MM.1S (cell line): ENCODE measurements around the gene CCDC6.

ENCODE experiments used
- DNase-seq: peaks from one replicate; pipeline ENCODE4 v3.0.0-alpha.2; 2015
- H2AFZ ChIP-seq: fragments of 300-600 bp; sonication (generic); 2 replicates; pipeline ENCODE4 v1.6.0; 2016; ENCODE audit warnings: antibody characterized with exemption, low read length
- H3F3A ChIP-seq: fragments of 300-600 bp; sonication (generic); 2 replicates; pipeline ENCODE4 v1.6.1; 2016; ENCODE audit warnings: mild to moderate bottlenecking, antibody characterized with exemption, low read length, moderate library complexity, mixed read lengths; ENCODE audit not compliant: insufficient read depth
- H3K27ac ChIP-seq: fragments of 300-600 bp; sonication (generic); 2 replicates; pipeline ENCODE4 v1.5.1; 2016; ENCODE audit warnings: mild to moderate bottlenecking, low read length
- H3K27me3 ChIP-seq: fragments of 300-600 bp; sonication (generic); replicated peaks from 2 replicates; pipeline ENCODE4 v1.6.0; 2016; ENCODE audit warnings: low read length; ENCODE audit not compliant: insufficient read depth
- H3K36me3 ChIP-seq: fragments of 300-600 bp; sonication (generic); replicated peaks from 2 replicates; pipeline ENCODE4 v1.6.1; 2016; ENCODE audit warnings: mild to moderate bottlenecking, low read length, mixed read lengths; ENCODE audit not compliant: insufficient read depth
- H3K4me1 ChIP-seq: fragments of 300-600 bp; sonication (generic); 2 replicates; pipeline ENCODE4 v1.6.1; 2016; ENCODE audit warnings: low read length, mixed read lengths
- H3K4me2 ChIP-seq: fragments of 300-600 bp; sonication (generic); 2 replicates; pipeline ENCODE4 v1.6.0; 2016; ENCODE audit warnings: low read depth, low read length
- H3K4me3 ChIP-seq: fragments of 300-600 bp; sonication (generic); 2 replicates; pipeline ENCODE4 v1.5.1; 2016; ENCODE audit warnings: low read length, mixed read lengths
- H3K79me2 ChIP-seq: fragments of 300-600 bp; sonication (generic); 2 replicates; pipeline ENCODE4 v1.6.1; 2016; ENCODE audit warnings: mixed run types, low read length, mixed read lengths
- H3K9ac ChIP-seq: fragments of 300-600 bp; sonication (generic); 2 replicates; pipeline ENCODE4 v1.6.1; 2016; ENCODE audit warnings: low read length, mixed read lengths
- H3K9me2 ChIP-seq: fragments of 300-600 bp; sonication (generic); replicated peaks from 2 replicates; pipeline ENCODE4 v1.6.1; 2016; ENCODE audit warnings: mild to moderate bottlenecking, low read length, mixed read lengths; ENCODE audit not compliant: insufficient read depth
- H3K9me3 ChIP-seq: fragments of 300-600 bp; sonication (generic); replicated peaks from 2 replicates; pipeline ENCODE4 v1.6.1; 2016; ENCODE audit warnings: mild to moderate bottlenecking, low read length, mixed read lengths; ENCODE audit not compliant: insufficient read depth
- H4K20me1 ChIP-seq: fragments of 300-600 bp; sonication (generic); 2 replicates; pipeline ENCODE4 v1.6.1; 2016; ENCODE audit warnings: mild to moderate bottlenecking, low read length, moderate library complexity, mixed read lengths; ENCODE audit not compliant: insufficient read depth
- EZH2 ChIP-seq: fragments of 300-600 bp; sonication (generic); optimal IDR thresholded peaks from 2 replicates; pipeline ENCODE3; 2017; ENCODE audit warnings: low read depth, mild to moderate bottlenecking, antibody characterized with exemption, low read length, mixed read lengths
- EZH2phosphoT487 ChIP-seq: fragments of 300-600 bp; sonication (generic); IDR thresholded peaks from 2 replicates; pipeline ENCODE4 v1.6.1; 2018; ENCODE audit warnings: antibody characterized with exemption, low read length
- TF ChIP-seq, protein P1 (sequence below): fragments of 300-600 bp; sonication (generic); IDR thresholded peaks from 2 replicates; pipeline ENCODE4 v1.5.1; 2016; ENCODE audit warnings: antibody characterized with exemption, low read length, mixed read lengths

CCDC6 gene

DNA sequence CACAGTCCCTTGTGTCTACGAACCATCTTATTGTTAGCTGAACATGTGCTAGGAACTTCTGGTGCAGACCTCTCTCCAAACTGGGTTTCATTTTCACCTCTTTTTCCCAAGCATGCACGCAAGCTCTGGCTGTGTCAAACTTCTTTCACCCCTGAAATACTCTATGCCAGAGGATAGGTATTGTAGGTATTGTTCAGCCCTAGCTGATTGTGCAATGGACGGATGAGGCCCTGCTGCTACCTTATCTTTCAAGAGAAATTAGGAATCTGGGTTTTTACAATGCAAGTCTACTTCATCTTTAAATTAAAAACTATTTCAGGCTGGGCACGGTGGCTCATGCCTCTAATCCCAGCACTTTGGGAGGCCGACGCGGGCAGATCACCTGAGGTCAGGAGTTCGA is 124.8 kb downstream of the CCDC6 start:
- Histone ChIP-seq H2AFZ (no peak overlapping the region), H3K9me3 (no peaks in the 10 kb centered on the region), H3F3A (no peaks in the 10 kb centered on the region), H3K27me3 (no peaks in the 10 kb centered on the region), H3K36me3 (no peaks in the 10 kb centered on the region), H3K79me2 (no peaks in the 10 kb centered on the region), H3K4me1 (no peaks in the 10 kb centered on the region), H3K4me2 (no peak overlapping the region), H3K9ac (no peak overlapping the region), H4K20me1 (no peaks in the 10 kb centered on the region), H3K27ac (no peak overlapping the region), H3K4me3 (no peak overlapping the region), H3K9me2 (no peaks in the 10 kb centered on the region)
- TF ChIP-seq EZH2phosphoT487 (no peak), EZH2 (no peak)
- TF ChIP-seq, protein P1, sequence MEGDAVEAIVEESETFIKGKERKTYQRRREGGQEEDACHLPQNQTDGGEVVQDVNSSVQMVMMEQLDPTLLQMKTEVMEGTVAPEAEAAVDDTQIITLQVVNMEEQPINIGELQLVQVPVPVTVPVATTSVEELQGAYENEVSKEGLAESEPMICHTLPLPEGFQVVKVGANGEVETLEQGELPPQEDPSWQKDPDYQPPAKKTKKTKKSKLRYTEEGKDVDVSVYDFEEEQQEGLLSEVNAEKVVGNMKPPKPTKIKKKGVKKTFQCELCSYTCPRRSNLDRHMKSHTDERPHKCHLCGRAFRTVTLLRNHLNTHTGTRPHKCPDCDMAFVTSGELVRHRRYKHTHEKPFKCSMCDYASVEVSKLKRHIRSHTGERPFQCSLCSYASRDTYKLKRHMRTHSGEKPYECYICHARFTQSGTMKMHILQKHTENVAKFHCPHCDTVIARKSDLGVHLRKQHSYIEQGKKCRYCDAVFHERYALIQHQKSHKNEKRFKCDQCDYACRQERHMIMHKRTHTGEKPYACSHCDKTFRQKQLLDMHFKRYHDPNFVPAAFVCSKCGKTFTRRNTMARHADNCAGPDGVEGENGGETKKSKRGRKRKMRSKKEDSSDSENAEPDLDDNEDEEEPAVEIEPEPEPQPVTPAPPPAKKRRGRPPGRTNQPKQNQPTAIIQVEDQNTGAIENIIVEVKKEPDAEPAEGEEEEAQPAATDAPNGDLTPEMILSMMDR = no peak
- DNase-seq = no peak

DNA sequence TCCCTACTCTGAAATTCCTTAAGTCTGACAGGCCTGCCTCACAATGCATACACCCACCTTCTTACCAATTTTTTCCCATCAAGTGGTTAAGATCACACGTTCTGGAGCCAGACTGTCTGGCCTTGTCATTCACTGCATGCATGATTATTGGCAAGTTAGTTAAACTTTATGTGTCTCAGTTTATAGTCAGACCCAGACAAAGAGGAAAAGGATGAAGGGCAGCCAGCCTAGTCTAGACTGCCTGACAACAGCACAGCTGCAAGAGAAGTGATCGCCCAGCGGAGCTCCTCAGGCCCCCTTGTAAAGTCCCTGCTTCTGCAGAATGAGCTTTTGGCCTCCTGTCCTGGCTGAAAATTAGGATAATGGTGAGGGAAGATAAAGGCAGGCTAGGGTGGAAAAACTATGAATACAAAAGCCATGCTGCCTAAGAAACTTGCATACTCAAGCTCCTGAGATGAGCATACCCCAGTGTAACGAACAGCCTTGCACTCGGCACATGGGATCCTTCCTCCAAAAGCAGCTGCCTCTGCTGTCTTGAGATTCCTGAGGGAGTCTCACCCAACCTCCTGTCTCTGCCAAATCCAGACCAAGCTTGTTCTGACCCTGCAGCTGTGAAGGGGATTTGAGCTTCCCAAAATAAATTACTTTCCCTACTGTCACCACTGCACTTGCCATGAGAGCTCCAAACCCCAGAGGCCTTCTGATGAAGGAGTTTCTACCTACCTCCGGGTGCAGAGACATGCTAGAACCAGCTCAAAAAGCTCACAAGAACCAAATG is 126.4 kb downstream of the CCDC6 start:
- Histone ChIP-seq H3K27me3 (no peaks in the 10 kb centered on the region), H3K4me2 (no peak overlapping the region), H2AFZ (no peak overlapping the region), H3K9ac (no peak overlapping the region), H3K27ac (no peak overlapping the region), H3F3A (no peaks in the 10 kb centered on the region), H3K79me2 (no peaks in the 10 kb centered on the region), H3K4me1 (no peaks in the 10 kb centered on the region), H3K36me3 (no peaks in the 10 kb centered on the region), H3K4me3 (no peak overlapping the region), H3K9me3 (no peaks in the 10 kb centered on the region), H3K9me2 (no peaks in the 10 kb centered on the region), H4K20me1 (no peaks in the 10 kb centered on the region)
- TF ChIP-seq EZH2 = no peak
- TF ChIP-seq, protein P1 = no peak
- no peak for TF ChIP-seq EZH2phosphoT487
- DNase-seq = no peak

DNA sequence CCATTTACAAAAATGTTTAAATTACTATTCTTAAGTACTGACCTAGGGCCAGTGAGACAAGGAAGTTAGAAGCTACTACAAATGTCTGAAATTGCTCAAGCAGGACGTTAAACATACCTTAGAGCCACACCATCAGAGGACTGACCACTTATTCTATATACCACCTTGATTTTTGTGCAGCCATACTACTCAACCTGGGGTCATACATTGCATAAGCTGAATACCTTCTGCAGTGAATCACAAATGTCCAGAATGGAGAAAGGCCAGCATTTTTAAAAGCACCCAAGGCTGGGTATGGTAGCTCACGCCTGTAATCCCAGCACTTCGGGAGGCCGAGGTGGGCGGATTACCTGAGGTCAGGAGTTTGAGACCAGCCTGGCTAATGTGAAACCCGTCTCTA is 131.9 kb downstream of the CCDC6 start:
- no peak overlapping the region for H3K9ac ChIP-seq

More for the DNA sequence above, 131.9 kb downstream of the CCDC6 start:
- no peak for DNase-seq
- no peaks in the 10 kb centered on the region for H3K79me2 ChIP-seq
- H3K4me3 ChIP-seq = no peak overlapping the region
- no peaks in the 10 kb centered on the region for H3F3A ChIP-seq
- no peak overlapping the region for H3K4me2 ChIP-seq
- no peaks in the 10 kb centered on the region for H3K36me3 ChIP-seq
- H3K27me3 ChIP-seq = no peaks in the 10 kb centered on the region
- H4K20me1 ChIP-seq = no peaks in the 10 kb centered on the region
- H3K27ac ChIP-seq = no peak overlapping the region
- H3K9me3 ChIP-seq = no peaks in the 10 kb centered on the region
- H3K9me2 ChIP-seq = no peaks in the 10 kb centered on the region
- H2AFZ ChIP-seq = no peak overlapping the region
- TF ChIP-seq EZH2phosphoT487 (no peak), EZH2 (no peak)
- TF ChIP-seq, protein P1 = no peak
- H3K4me1 ChIP-seq = no peaks in the 10 kb centered on the region
